ENCODE data around the gene DAW1. TPM values are rescaled to one million over a fixed set of nuclear protein-coding genes. Genes with fewer than 3 reads are reported as not detected.
A peak's percentile ranks its signal among the peaks of the same experiment; 100 is the strongest.
"Not testable (repeated sequence)": the region's sequence is repeated elsewhere in the genome, so short reads cannot be mapped to it uniquely, and the experiment has no call there.

The DAW1 gene
- total RNA-seq, 1 experiment from 2014 or later: 0.48 TPM

DNA sequence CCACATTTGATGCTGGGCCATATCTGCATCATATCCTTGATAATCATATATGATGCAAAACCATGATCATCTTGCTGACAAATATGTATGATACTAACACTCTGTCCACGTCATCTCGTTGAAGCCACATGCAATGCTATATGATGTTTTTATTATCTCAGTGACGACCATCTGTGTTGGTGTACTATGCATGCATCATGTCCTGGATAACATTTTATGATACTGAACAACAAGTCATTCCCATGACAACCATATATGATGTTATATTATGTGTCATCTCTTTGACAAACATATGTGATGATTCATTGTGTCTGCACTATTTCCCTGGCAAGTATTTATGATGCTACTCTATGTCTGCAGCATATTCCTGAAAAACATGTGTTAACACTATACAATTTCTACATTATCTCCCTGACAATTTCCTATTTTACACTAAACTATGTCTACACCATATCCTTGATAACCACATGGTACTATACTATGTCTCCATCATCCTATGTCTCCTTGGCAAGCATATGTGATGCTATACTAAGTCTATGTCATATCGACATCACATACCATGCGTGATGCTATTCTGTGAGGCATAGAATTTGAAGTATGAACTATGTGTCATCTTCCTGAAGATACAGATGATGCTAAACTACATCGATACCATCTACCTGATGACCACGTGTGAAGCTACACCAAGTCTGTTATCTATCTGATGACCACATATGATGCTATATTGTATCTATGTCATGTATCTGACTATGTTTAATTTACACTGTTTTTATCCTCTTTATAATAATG lies 37.0 kb downstream of the DAW1 start:
- peak; percentile 3 for DNase-seq (ENCODE audit: low read depth)

DNA sequence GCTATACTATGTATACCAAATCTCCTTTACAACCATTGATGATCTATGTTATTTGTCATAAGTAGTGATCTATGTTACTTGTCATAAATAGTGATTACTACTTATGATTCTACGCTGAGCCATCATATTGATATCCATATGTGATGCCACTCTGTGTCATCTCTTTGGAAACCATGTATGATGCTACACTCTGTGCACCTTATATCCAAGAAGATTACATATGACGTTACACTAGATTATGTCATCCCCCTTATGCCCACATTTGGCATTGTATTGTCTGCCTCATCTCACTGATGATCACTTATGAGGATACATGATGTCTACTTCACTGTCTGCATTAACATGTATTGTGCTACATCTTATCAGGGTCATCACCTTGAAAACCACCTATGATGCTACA lies 42.9 kb downstream of the DAW1 start:
- no peak for DNase-seq (ENCODE audit: low read depth)

DNA sequence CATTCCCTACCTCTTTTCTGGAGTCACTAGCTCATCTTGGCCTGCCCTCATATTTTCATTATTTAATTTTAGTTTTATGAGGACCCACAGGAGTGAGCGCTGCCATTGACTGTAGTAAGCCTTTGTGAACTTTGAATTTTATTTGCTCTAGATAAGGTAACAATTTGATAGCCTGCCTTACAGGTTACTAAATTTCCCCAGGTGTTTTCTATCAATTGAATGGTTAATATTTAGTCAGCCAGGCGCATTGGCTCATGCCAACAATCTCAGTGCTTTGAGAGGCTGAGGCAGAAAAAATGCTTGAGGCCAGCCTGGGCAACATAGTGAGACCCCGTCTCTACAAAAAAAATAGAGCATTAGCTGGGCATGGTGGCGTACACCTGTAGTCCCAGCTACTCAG lies 50.2 kb downstream of the DAW1 start:
- DNase-seq (ENCODE audit: low read depth): no peak

DNA sequence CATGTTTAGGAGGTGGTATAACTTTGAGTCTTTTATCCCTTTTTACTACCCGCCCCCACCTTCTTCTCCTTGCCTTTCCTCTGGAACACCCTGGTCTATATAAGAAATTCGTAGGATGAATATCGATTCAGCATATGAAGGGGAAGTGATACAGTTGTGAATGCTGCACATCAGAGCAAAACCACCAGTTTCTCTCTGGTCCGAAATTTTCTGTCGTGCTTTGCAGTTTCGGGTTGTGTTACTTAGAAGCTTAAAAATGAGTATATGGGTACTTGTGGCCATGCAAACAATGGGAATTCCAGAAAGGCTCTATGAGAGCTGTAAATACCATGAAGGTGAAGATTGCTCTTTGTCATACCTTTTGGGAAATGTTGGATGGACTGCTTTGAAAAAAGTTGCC lies 60.6 kb downstream of the DAW1 start:
- DNase-seq (ENCODE audit: low read depth): no peak

DNA sequence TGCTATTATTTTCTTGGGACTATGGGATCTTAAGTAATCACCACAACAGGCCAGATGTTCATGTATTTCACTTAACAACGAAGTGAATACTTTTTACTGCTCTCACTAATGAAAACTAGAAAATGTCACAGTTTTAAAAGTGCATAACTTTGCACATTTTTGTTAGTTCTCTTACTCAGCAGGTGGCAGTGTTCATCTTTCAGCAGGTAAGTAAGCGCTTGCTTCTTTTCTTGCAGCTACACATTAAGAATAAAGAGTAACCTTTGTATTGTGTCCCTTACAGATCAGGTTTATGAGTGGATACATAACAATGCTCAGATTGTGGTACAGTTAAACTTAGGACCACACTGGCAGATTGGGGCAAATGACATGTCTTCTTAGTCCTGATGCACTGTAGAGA lies 61.0 kb downstream of the DAW1 start:
- no peak for DNase-seq (ENCODE audit: low read depth)

DNA sequence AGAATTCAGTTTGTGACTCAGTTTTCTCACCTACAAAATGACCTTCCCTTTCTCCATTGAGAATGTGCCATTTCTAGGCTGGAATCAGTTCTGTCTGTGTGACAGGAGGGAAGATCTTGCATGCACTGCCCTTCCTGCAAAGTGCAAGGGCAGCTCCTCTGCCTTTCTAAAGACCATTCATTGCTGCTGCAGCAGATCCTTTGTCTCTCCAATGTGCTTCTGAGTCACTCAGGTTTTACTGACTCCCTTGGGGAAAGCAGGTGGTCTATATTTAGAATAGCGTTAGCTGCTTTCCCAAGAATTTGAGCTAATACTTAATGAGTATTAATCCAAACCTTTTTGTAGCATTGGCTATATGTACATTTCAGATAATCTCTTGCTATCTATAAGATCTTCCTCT lies 62.5 kb downstream of the DAW1 start:
- no peak for DNase-seq (ENCODE audit: low read depth)

DNA sequence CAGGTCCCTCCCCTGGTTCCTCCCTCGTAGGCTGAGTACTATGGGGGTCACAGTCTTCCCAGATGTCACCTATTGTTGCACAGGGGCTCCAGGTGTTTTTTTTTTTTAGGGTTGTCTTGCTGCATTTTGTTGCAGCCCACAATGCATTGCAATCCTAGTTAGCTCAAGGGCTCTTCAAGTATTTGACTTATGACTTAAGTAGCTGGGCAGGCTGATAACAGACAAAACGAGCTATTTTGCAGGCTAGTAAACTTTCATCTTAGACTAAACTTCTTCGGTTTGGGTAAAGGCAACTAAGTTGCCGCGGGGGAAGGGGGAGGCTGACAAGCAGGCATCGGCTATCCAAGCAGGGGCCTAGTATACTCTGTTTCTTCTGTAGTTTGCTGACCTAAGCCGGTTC lies 64.8 kb downstream of the DAW1 start:
- not testable (repeated sequence) for DNase-seq (ENCODE audit: low read depth)

DNA sequence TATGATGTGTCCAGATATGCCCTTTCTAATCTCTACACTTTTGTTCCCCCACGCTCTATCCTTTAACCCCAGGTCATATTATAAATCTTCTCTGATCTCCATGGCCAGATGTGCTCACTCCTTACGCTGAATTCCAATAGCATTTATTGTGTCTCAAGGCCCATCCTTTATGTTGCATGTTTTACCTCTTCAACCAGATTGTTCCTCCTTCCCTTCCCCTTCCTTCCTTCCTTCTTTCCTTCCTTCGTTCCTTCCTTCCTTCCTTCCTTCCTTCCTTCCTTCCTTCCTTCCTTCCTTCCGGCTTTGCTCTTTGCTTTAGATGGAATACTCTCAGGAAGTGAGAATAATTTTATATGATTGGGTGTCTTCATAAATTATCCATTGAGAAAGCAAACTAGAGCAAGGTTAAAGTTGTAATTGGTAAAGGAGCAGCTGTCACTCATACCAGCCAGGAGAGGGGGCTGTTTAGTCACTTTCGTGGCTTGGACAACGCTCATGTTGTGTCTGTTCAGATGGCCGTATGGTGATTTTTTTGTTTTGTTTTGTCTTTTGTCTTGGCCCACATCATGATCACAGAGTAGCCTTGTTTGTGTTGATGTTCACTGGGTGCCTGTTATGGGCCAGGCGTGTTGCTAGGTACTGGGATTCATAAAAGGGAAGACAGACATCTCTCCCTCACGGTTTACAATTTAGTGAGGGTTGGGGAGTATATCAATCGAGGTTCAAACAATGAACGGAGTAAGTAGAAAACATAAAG lies 68.0 kb downstream of the DAW1 start:
- DNase-seq (ENCODE audit: low read depth): peak; percentile 59

DNA sequence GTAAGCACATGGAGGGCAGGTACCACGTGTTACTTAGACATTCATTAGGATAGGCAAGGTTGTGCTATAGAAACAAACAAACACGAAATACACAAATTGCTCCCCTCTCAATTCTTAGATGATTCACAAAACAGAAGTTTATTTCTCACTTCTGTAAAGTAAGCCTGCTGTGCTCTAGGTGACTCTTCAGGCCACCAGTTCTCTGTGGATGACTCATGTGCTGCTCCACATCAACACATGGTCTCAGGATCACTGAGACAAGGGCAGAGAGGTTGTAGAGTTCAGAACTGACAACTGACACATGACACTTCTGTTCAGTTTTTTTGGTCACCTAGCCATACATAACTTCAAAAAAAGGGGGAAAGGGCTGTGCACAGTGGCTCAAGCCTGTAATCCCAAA lies 70.6 kb downstream of the DAW1 start:
- peak; percentile 35 for DNase-seq (ENCODE audit: low read depth)

DNA sequence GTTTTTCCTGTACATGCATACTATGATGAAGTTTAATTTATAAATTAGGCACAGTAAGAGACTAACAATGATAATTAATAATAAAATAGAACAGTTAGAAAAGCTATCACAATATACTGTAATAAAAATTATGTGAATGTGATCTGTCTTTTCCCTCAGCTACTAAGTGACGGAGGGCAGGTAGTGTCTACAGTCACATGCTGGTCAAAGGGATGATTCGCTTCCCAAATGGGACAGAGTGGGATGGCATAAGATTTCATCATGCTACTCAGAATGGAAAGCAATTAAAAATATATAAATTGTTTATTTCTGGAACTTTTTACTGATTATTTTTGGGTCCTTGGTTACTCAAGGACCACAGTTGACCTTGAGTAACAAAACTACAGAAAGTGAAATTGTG lies 71.5 kb downstream of the DAW1 start:
- no peak for DNase-seq (ENCODE audit: low read depth)

DNA sequence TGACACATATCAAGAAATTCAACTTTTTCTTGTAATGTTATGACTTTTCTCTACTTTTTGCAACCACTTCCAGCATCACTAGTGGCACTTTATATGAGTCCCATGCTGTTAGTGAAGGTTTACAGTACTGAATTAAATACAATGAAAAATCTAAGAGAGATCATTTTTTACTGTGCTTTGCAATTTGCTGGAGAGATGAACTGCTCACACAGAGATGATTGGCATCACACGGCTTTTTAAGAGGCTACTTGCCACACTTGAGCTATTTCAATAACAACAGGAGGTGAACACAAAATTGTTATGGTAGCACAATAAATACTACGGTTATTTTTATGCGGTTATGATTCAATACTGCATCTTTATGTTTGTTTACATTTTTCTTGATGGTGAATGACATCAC lies 88.9 kb downstream of the DAW1 start:
- no peak for DNase-seq (ENCODE audit: low read depth)

DNA sequence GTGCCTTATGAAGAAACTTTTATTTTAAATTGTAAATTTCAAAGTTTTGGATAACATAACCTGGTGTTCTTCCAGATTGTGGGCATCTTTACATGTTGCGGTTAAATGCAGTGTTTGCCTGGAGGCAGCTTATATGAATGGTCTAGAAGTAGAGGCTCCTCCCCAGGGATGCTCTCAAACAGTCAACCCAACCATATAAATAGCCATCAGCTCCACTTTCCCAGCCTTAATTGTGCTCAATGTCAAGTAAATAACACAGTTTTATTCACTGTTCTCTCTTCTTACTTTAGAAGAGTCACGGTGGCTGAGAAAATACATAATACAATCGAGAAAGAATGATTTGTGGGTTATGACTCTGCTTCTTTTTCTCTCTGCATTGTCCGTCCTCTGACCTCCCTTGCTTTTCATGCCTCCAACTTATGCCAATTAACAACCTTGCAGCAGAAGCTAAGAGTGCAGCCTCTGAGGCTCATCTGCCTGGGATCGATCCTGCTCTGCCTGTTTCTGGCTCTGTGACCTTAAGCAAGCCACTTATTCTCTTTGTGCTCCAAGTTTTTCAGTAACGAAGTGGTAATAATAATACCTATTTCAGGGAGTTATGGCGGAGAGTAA lies 100.3 kb downstream of the DAW1 start:
- DNase-seq (ENCODE audit: low read depth): no peak

DNA sequence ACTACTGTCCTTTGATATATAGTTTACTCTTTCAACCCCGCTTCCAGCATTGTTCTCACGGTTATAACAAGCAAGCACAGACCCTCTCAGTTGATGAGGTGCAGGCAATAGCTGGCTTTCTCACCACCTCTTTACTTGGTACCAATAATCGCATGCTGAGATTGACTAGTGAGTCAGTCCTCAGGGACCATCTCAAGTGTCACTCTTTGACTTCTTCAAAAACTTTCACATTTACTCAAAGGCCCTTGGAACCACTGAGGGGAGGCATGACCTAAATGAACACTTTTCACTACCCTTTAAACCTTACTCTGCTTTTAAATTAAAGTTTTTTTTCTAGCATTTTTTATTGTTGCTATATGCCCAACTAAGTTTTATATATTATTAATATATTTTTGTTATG lies 101.8 kb downstream of the DAW1 start:
- DNase-seq (ENCODE audit: low read depth): no peak

Other genes with a start within 250 kb of the DAW1 start
- gene SCYGR5, start 204.8 kb upstream of the DAW1 start, total RNA-seq (2014; rRNA removed; shearing (Covaris generic)): not detected in 2 replicates
- gene SLC19A3, start 153.6 kb upstream of the DAW1 start, total RNA-seq (2014; rRNA removed; shearing (Covaris generic)): not detected in 2 replicates
- gene SCYGR6, start 146.9 kb upstream of the DAW1 start, total RNA-seq (2014; rRNA removed; shearing (Covaris generic)): not detected in 2 replicates
- gene SCYGR7, start 143.3 kb upstream of the DAW1 start, total RNA-seq (2014; rRNA removed; shearing (Covaris generic)): not detected in 2 replicates
- not detected in 2 replicates for gene SCYGR8, start 125.7 kb upstream of the DAW1 start, total RNA-seq (2014; rRNA removed; shearing (Covaris generic))
- 2.2 and 3.8 TPM in 2 replicates for gene CCL20, start 57.8 kb upstream of the DAW1 start, total RNA-seq (2014; rRNA removed; shearing (Covaris generic))